Endothelial cell of umbilical vein (primary cell): Measurements from ENCODE around the gene SPATA7. TPM values are rescaled to one million over a fixed set of nuclear protein-coding genes. Genes with fewer than 3 reads are reported as not detected.

Source experiments
- BruUV-seq: library from RNA; stranded (reverse); fragments of 400-500 nt; replicated peaks from 2 replicates; lab custom pipeline; 2021; lab: Mats Ljungman, UMichigan
- CTCF ChIA-PET: fragments of 300-600, 350-600 bp; sonication (Branson Sonifier 250); formaldehyde crosslinking; loops from one replicate; lab custom pipeline; 2021; ENCODE audit warnings: antibody characterized with exemption, inconsistent platforms; lab: Charles Lee
- POLR2A ChIA-PET: fragments of 300-600, 350-600 bp; sonication (Branson Sonifier 250); formaldehyde crosslinking; loops from one replicate; lab custom pipeline; 2021; ENCODE audit warnings: antibody characterized with exemption, inconsistent platforms; lab: Charles Lee
- DNase-seq: peaks from one replicate; pipeline ENCODE4 v3.0.0-alpha.2; 2011; ENCODE audit warnings: low read depth, low spot score
- FAIRE-seq: peaks from 2 replicates; lab custom pipeline; 2011; peaks lifted over from hg19 to GRCh38; lab: Jason Lieb, UNC
- H2AFZ ChIP-seq: 2 replicates; pipeline ENCODE4 v1.6.0; 2012; ENCODE audit warnings: low read depth, low read length, control low read depth, inconsistent platforms
- H3K27ac ChIP-seq: 2 replicates; pipeline ENCODE4 v1.5.1; 2011; ENCODE audit warnings: low read depth, mild to moderate bottlenecking, control low read depth, low read length, moderate library complexity; ENCODE audit not compliant: insufficient read depth
- H3K27me3 ChIP-seq, 2 experiments: 2 replicates each; pipeline versions ENCODE4 v1.6.0 to v1.6.1; 2011; ENCODE audit warnings: low read length in 2 of 2, mixed read lengths in 1 of 2; ENCODE audit not compliant: control insufficient read depth in 2 of 2, insufficient read depth in 2 of 2
- H3K36me3 ChIP-seq, 2 experiments: 2 replicates in 1 of 2; 3 replicates in 1 of 2; pipeline ENCODE4 v1.5.1; 2011; ENCODE audit warnings: low read length in 2 of 2, mild to moderate bottlenecking in 1 of 2, moderate library complexity in 1 of 2; ENCODE audit not compliant: control insufficient read depth in 2 of 2, insufficient read depth in 2 of 2; ENCODE audit errors: extremely low read depth in 1 of 2
- H3K4me1 ChIP-seq: 3 replicates; pipeline ENCODE4 v1.5.1; 2011; ENCODE audit warnings: mild to moderate bottlenecking, low read length; ENCODE audit not compliant: control insufficient read depth, insufficient read depth; ENCODE audit errors: extremely low read depth
- H3K4me2 ChIP-seq: 2 replicates; pipeline ENCODE4 v1.6.1; 2011; ENCODE audit warnings: low read length, control low read depth, mixed read lengths; ENCODE audit not compliant: insufficient read depth
- H3K4me3 ChIP-seq, 3 experiments: fragments of 200-600 bp in 1 of 3; sonication (generic), shearing (Covaris generic) in 1 of 3; replicated peaks in 1 of 3; 2 replicates each; pipeline ENCODE4 v1.5.1; 2011 to 2016; ENCODE audit warnings: control low read depth in 3 of 3, low read length in 3 of 3, mild to moderate bottlenecking in 2 of 3, inconsistent platforms in 1 of 3, low read depth in 1 of 3, moderate library complexity in 1 of 3; ENCODE audit not compliant: insufficient read depth in 1 of 3
- H3K79me2 ChIP-seq: 2 replicates; pipeline ENCODE4 v1.6.0; 2012; ENCODE audit warnings: low read length, inconsistent platforms; ENCODE audit not compliant: control insufficient read depth, insufficient read depth
- H3K9ac ChIP-seq: replicated peaks from 2 replicates; pipeline ENCODE3; 2011; ENCODE audit warnings: low read length, control low read depth; ENCODE audit not compliant: insufficient read depth; ENCODE audit errors: extremely low read depth
- H3K9me1 ChIP-seq: replicated peaks from 3 replicates; pipeline ENCODE4 v1.6.0; 2011; ENCODE audit warnings: mild to moderate bottlenecking, low read length; ENCODE audit not compliant: control insufficient read depth, insufficient read depth; ENCODE audit errors: extremely low read depth
- H3K9me3 ChIP-seq: replicated peaks from 2 replicates; pipeline ENCODE4 v1.5.1; 2012; ENCODE audit warnings: low read length, inconsistent platforms; ENCODE audit not compliant: control insufficient read depth, insufficient read depth
- H4K20me1 ChIP-seq: replicated peaks from 2 replicates; pipeline ENCODE3; 2011; ENCODE audit warnings: mild to moderate bottlenecking, low read length; ENCODE audit not compliant: control insufficient read depth, insufficient read depth; ENCODE audit errors: extremely low read depth
- CTCF ChIP-seq, 2 donors: IDR thresholded peaks; 1 replicate in 1 of 2; 2 replicates in 1 of 2; pipeline ENCODE4 v1.5.1; 2011; ENCODE audit warnings: low read length in 2 of 2, mild to moderate bottlenecking in 2 of 2, moderate library complexity in 2 of 2, control low read depth in 1 of 2, inconsistent platforms in 1 of 2, low read depth in 1 of 2; ENCODE audit not compliant: insufficient read depth in 1 of 2; ENCODE audit errors: extremely low read depth in 1 of 2
- EZH2 ChIP-seq: IDR thresholded peaks from 2 replicates; pipeline ENCODE4 v1.6.1; 2012; ENCODE audit warnings: borderline replicate concordance, low read depth, mild to moderate bottlenecking, moderate library complexity, low read length, inconsistent platforms; ENCODE audit not compliant: severe bottlenecking
- FOS ChIP-seq: IDR thresholded peaks from 2 replicates; pipeline ENCODE4 v1.6.1; 2011; ENCODE audit warnings: mild to moderate bottlenecking, low read length, moderate library complexity, borderline replicate concordance; ENCODE audit not compliant: insufficient read depth
- GATA2 ChIP-seq: IDR thresholded peaks from 2 replicates; pipeline ENCODE4 v1.7.0; 2011; ENCODE audit warnings: low read depth, mild to moderate bottlenecking, moderate library complexity, mixed read lengths, low read length; ENCODE audit not compliant: insufficient read length, insufficient read depth
- JUN ChIP-seq: IDR thresholded peaks from 2 replicates; pipeline ENCODE4 v1.6.1; 2011; ENCODE audit warnings: borderline replicate concordance, low read depth; ENCODE audit not compliant: insufficient read length, insufficient read depth
- MAX ChIP-seq: IDR thresholded peaks from 2 replicates; pipeline ENCODE4 v1.6.1; 2011; ENCODE audit not compliant: insufficient read depth, insufficient read length
- MYC ChIP-seq: IDR thresholded peaks from one replicate; pipeline ENCODE4 v1.6.1; 2011; ENCODE audit warnings: mild to moderate bottlenecking, low read depth, low read length
- POLR2AphosphoS5 ChIP-seq: IDR thresholded peaks from 2 replicates; pipeline ENCODE4 v1.6.1; 2012; ENCODE audit warnings: low read depth, mild to moderate bottlenecking, control low read depth, low read length, moderate library complexity; ENCODE audit not compliant: insufficient read depth
- dilution Hi-C: fragments of 300-500 bp; cut with MboI; formaldehyde crosslinking; loops from one replicate; pipeline ENCODE4 v1.15.0; 2019; ENCODE audit warnings: low sequenced_read_pairs; ENCODE audit not compliant: extremely low pct_ligation_motif_present
- intact Hi-C: fragments of 100-400 bp; cut with micrococcal nuclease; formaldehyde crosslinking; loops from one replicate; pipeline ENCODE4 v1.10.0; 2022
- polyA plus RNA-seq, 4 experiments: library from polyadenylated mRNA; depleted of rRNA in 3 of 4; stranded (reverse) in 3 of 4; unstranded in 1 of 4; fragments of >200 nt; gene quantifications; 2 replicates each; pipeline versions ENCODE4 v1.2.1 to v1.2.3, GENCODE V29; 2011 to 2012; ENCODE audit warnings: missing spikeins in 1 of 4
- total RNA-seq: library from RNA; stranded (reverse); gene quantifications from 2 replicates; pipeline ENCODE4 v1.2.3, GENCODE V29; 2021

Gene SPATA7
- total and polyA plus RNA-seq, 2 donors (not counting 3 experiments of a cell fraction or from before 2014, with no cell fraction given) = 4.0 to 9.7 TPM

- ChIA-PET POLR2A (no interaction called here), CTCF (no interaction called here)
- H3K9ac ChIP-seq = no peak overlapping the region
- H3K27ac ChIP-seq = no peak overlapping the region
- H4K20me1 ChIP-seq = no peaks in the 10 kb centered on the region
- DNase-seq (no peak), FAIRE-seq (peak; percentile 4)
- no peaks in the 10 kb centered on the region for H3K9me3 ChIP-seq
- no peak for TF ChIP-seq MYC
- no peak for TF ChIP-seq MAX
- no peak for TF ChIP-seq CTCF (IDR thresholded peaks at IDR 0.05; ENCODE audit: extremely low read depth in 1 of 2, insufficient read depth in 1 of 2, low read depth in 1 of 2, low read length in 2 of 2)
- TF ChIP-seq GATA2 = peak; percentile 25
- no peak for TF ChIP-seq EZH2
- TF ChIP-seq POLR2AphosphoS5 = no peak
- TF ChIP-seq FOS = no peak
- TF ChIP-seq JUN = no peak
- dilution Hi-C loops = no loop called here
- H2AFZ ChIP-seq = no peak overlapping the region
- no peaks in the 10 kb centered on the region for H3K4me1 ChIP-seq
- intact Hi-C loops = no loop called here
- H3K9me1 ChIP-seq = no peaks in the 10 kb centered on the region
- H3K4me2 ChIP-seq = no peak overlapping the region
- peaks cover 4% of the 10 kb centered on the region for H3K79me2 ChIP-seq
- BruUV-seq = no TSS peak
- no peak overlapping the region for H3K4me3 ChIP-seq
- H3K27me3 ChIP-seq = no peaks in the 10 kb centered on the region
- peaks cover 13 to 15% of the 10 kb centered on the region in 2 experiments for H3K36me3 ChIP-seq
Measured at GRCh38 chr14:88470542-88471440, 85.3 kb downstream of the SPATA7 start.
